K562 (cell line): Measurements from ENCODE around the gene TSC1. TPM values are rescaled to one million over a fixed set of nuclear protein-coding genes. Genes with fewer than 3 reads are reported as not detected.

Source experiments
- ATAC-seq: fragments of 200-7000 bp; cut with Tn5 transposase; 3 replicates; pipeline ENCODE4 v1.9.1; 2020; ENCODE audit warnings: moderate library complexity
- BruUV-seq: library from RNA; stranded (reverse); fragments of 400-500 nt; replicated peaks from 2 replicates; lab custom pipeline; 2021; lab: Mats Ljungman, UMichigan
- CTCF ChIA-PET: fragments of 300-600 bp; formaldehyde crosslinking; extraction: SDS; loops from one replicate; lab custom pipeline; 2021; ENCODE audit warnings: low intra/inter-chr PET ratio; lab: Yijun Ruan, JAX
- POLR2A ChIA-PET: fragments of 300-600, 350-650 bp; sonication (Branson Sonifier 250); formaldehyde crosslinking; extraction: SDS; loops from one replicate; lab custom pipeline; 2021; ENCODE audit warnings: antibody characterized with exemption, inconsistent platforms; lab: Yijun Ruan, JAX
- DNase-seq, 4 experiments: peaks; one replicate each; pipeline versions ENCODE4 v3.0.0 to v3.0.0-alpha.2; 2011 to 2018; ENCODE audit warnings: low spot score in 3 of 4, mixed read lengths in 3 of 4; ENCODE audit errors: extremely low read depth in 1 of 4
- FAIRE-seq: peaks from 2 replicates; lab custom pipeline; 2011; peaks lifted over from hg19 to GRCh38; lab: Jason Lieb, UNC
- H2AFZ ChIP-seq: 2 replicates; pipeline ENCODE4 v1.6.0; 2011; ENCODE audit warnings: low read depth, low read length, control low read depth, inconsistent platforms
- H3K27ac ChIP-seq: fragments of 200-600 bp; 3 replicates; pipeline ENCODE4 v1.8.0; 2011; ENCODE audit warnings: low read depth, mild to moderate bottlenecking, control low read depth, inconsistent platforms, low read length, moderate library complexity, mixed read lengths; ENCODE audit errors: extremely low read depth
- H3K27me3 ChIP-seq, 2 experiments: fragments of 300-600 bp in 1 of 2; 2 replicates in 1 of 2; 3 replicates in 1 of 2; pipeline versions ENCODE4 v1.6.0 to v1.8.0; 2011; ENCODE audit warnings: inconsistent platforms in 2 of 2, low read length in 2 of 2, mild to moderate bottlenecking in 1 of 2, mixed read lengths in 1 of 2, moderate library complexity in 1 of 2; ENCODE audit not compliant: control insufficient read depth in 2 of 2, insufficient read depth in 2 of 2
- H3K36me3 ChIP-seq: fragments of 300-600 bp; 3 replicates; pipeline ENCODE4 v1.8.0; 2011; ENCODE audit warnings: mild to moderate bottlenecking, low read length, inconsistent platforms; ENCODE audit not compliant: control insufficient read depth, insufficient read depth
- H3K4me1 ChIP-seq, 2 experiments: fragments of 200-600 bp in 1 of 2; replicated peaks in 1 of 2; 2 replicates in 1 of 2; 3 replicates in 1 of 2; pipeline versions ENCODE4 v1.5.1 to v1.8.0; 2011; ENCODE audit warnings: inconsistent platforms in 2 of 2, low read length in 2 of 2, mild to moderate bottlenecking in 1 of 2, mixed read lengths in 1 of 2, moderate library complexity in 1 of 2; ENCODE audit not compliant: control insufficient read depth in 2 of 2, insufficient read depth in 2 of 2
- H3K4me2 ChIP-seq: 2 replicates; pipeline ENCODE4 v1.6.1; 2011; ENCODE audit warnings: low read length, control low read depth, inconsistent platforms, mixed read lengths; ENCODE audit not compliant: insufficient read depth
- H3K4me3 ChIP-seq: fragments of 200-600 bp; sonication (generic), shearing (Covaris generic); 2 replicates; pipeline ENCODE4 v1.5.1; 2016; ENCODE audit warnings: control low read depth, inconsistent platforms
- H3K79me2 ChIP-seq: fragments of 200-600 bp; 3 replicates; pipeline ENCODE4 v1.8.0; 2011; ENCODE audit warnings: low read length, inconsistent platforms; ENCODE audit not compliant: control insufficient read depth, insufficient read depth
- H3K9ac ChIP-seq, 2 experiments: 2 replicates each; pipeline versions ENCODE4 v1.6.0 to v1.6.1; 2011; ENCODE audit warnings: low read depth in 2 of 2, low read length in 2 of 2, control low read depth in 1 of 2, inconsistent platforms in 1 of 2, mild to moderate bottlenecking in 1 of 2, mixed read lengths in 1 of 2; ENCODE audit not compliant: insufficient read depth in 1 of 2
- H3K9me1 ChIP-seq: one replicate; pipeline ENCODE4 v1.6.0; 2011; ENCODE audit warnings: inconsistent platforms, mild to moderate bottlenecking, low read length, moderate library complexity; ENCODE audit not compliant: control insufficient read depth, insufficient read depth
- H3K9me3 ChIP-seq: replicated peaks from 2 replicates; pipeline ENCODE4 v1.5.1; 2011; ENCODE audit warnings: low read depth, low read length, inconsistent platforms; ENCODE audit not compliant: control insufficient read depth, insufficient read depth
- H4K20me1 ChIP-seq: replicated peaks from 2 replicates; pipeline ENCODE4 v1.6.1; 2011; ENCODE audit warnings: low read length, inconsistent platforms, mixed read lengths; ENCODE audit not compliant: control insufficient read depth, insufficient read depth
- DNMT1 ChIP-seq: fragments of 450-650 bp; IDR thresholded peaks from 2 replicates; pipeline ENCODE4 v1.6.1; 2016; ENCODE audit warnings: antibody characterized with exemption, mild to moderate bottlenecking
- FOXP1 ChIP-seq: sonication (generic); formaldehyde crosslinking; IDR thresholded peaks from 2 replicates; pipeline ENCODE4 v1.8.0; 2022; ENCODE audit warnings: mild to moderate bottlenecking, missing genetic modification reagents
- HDAC3 ChIP-seq: fragments of 450-650 bp; IDR thresholded peaks from 2 replicates; pipeline ENCODE4 v1.6.1; 2018; ENCODE audit warnings: borderline replicate concordance, mild to moderate bottlenecking, moderate library complexity; ENCODE audit not compliant: partially characterized antibody
- HMG20A ChIP-seq: fragments of 450-650 bp; formaldehyde crosslinking; conservative IDR thresholded peaks from 2 replicates; pipeline ENCODE4 v1.4.0; 2020; ENCODE audit warnings: mild to moderate bottlenecking, mixed read lengths
- ID3 ChIP-seq, 2 experiments: fragments of 250-450 bp in 1 of 2; fragments of 450-650 bp in 1 of 2; sonication (Bioruptor Pico) in 1 of 2; IDR thresholded peaks; 2 replicates each; pipeline versions ENCODE4 v1.6.1 to v1.8.0; 2016 to 2021; ENCODE audit warnings: mild to moderate bottlenecking in 2 of 2, moderate library complexity in 2 of 2, missing compliant biosample characterization in 1 of 2, missing genetic modification characterization in 1 of 2
- MCM7 ChIP-seq, 2 experiments: fragments of 450-650 bp; IDR thresholded peaks; 2 replicates each; pipeline ENCODE4 v1.6.1; 2016 to 2018
- PATZ1 ChIP-seq: fragments of 250-450 bp; sonication (Bioruptor Pico); IDR thresholded peaks from 2 replicates; pipeline ENCODE4 v1.5.0; 2020; ENCODE audit warnings: mild to moderate bottlenecking, borderline replicate concordance
- RBBP5 ChIP-seq: fragments of 200-600 bp; sonication (generic); IDR thresholded peaks from 2 replicates; pipeline ENCODE4 v1.6.1; 2012; ENCODE audit warnings: borderline replicate concordance, mild to moderate bottlenecking, low read length, control low read depth, inconsistent platforms; ENCODE audit not compliant: insufficient read depth, poor library complexity, severe bottlenecking
- RFX7 ChIP-seq: fragments of 250-450 bp; sonication (Bioruptor Pico); IDR thresholded peaks from 2 replicates; pipeline ENCODE4 v1.5.1; 2021; ENCODE audit warnings: mild to moderate bottlenecking
- TAF1 ChIP-seq: IDR thresholded peaks from 2 replicates; pipeline ENCODE4 v1.6.1; 2011; ENCODE audit warnings: mild to moderate bottlenecking, low read length, moderate library complexity; ENCODE audit not compliant: insufficient read depth, control insufficient read depth, severe bottlenecking; ENCODE audit errors: extremely low read depth
- TFAP4 ChIP-seq: sonication (generic); formaldehyde crosslinking; IDR thresholded peaks from 2 replicates; pipeline ENCODE4 v1.8.0; 2022; ENCODE audit warnings: missing genetic modification reagents, mild to moderate bottlenecking, moderate library complexity, borderline replicate concordance
- USF2 ChIP-seq: sonication (generic); formaldehyde crosslinking; IDR thresholded peaks from 2 replicates; pipeline ENCODE4 v1.5.0; 2020; ENCODE audit warnings: missing genetic modification reagents
- ZNF253 ChIP-seq: fragments of 250-450 bp; sonication (Bioruptor Pico); conservative IDR thresholded peaks from 2 replicates; pipeline ENCODE4 v1.6.1; 2021; ENCODE audit warnings: mild to moderate bottlenecking
- ZNF764 ChIP-seq: fragments of 250-450 bp; sonication (Bioruptor Pico); IDR thresholded peaks from 2 replicates; pipeline ENCODE4 v1.4.0; 2020; ENCODE audit warnings: low read depth, mild to moderate bottlenecking, moderate library complexity
- WGBS: fragments of 100-300 bp; shearing (Covaris generic); methylation state at CpG from one replicate; pipeline ENCODE4 v1.1.6; 2016; ENCODE audit warnings: low coverage, mixed read lengths; ENCODE audit not compliant: insufficient coverage; ENCODE audit errors: missing lambda C conversion rate; 5-methylcytosine and 5-hydroxymethylcytosine counted together
- in situ Hi-C: fragments of 300-500 bp; cut with MboI; formaldehyde crosslinking; loops from 4 replicates; pipeline ENCODE4 v1.15.0; 2018; ENCODE audit warnings: inconsistent platforms, mixed read lengths
- intact Hi-C: fragments of 100-400 bp; cut with micrococcal nuclease; formaldehyde crosslinking; loops from 2 replicates; pipeline ENCODE4 v1.14.2; 2022
- polyA plus RNA-seq, 8 experiments: library from polyadenylated mRNA; depleted of rRNA in 4 of 8; stranded (reverse) in 5 of 8; unstranded in 3 of 8; fragments of >200 nt; fragmentation: Nextera tagmentation in 2 of 8; fragmentation: Illumina TruSeq in 1 of 8; extraction: Ambion mirVana in 2 of 8; extraction: Trizol in 1 of 8; gene quantifications; 2 replicates each; pipeline versions ENCODE4 v1.2.1 to v1.2.3, GENCODE V29; 2011 to 2014; ENCODE audit warnings: inconsistent platforms in 1 of 8, missing spikeins in 1 of 8
- total RNA-seq, 7 experiments: library from RNA; depleted of rRNA in 6 of 7; stranded (reverse); fragments of >200 nt in 6 of 7; fragmentation: Illumina TruSeq in 2 of 7; extraction: Trizol in 2 of 7; gene quantifications; 2 replicates each; pipeline versions ENCODE4 v1.2.1 to v1.2.3, GENCODE V29; 2011 to 2021; ENCODE audit warnings: low replicate concordance in 1 of 7

Gene TSC1
- total and polyA plus RNA-seq, 9 of the 15 experiments (the other 6 are each of a cell fraction or from before 2014, with no cell fraction given), result 6.9 to 37.6 (median 18.6) TPM

- Histone ChIP-seq H3K9ac (no peak overlapping the region), H3K36me3 (no peaks in the 10 kb centered on the region), H2AFZ (peak overlapping the region; percentile 38), H3K79me2 (no peaks in the 10 kb centered on the region), H3K4me3 (no peak overlapping the region), H3K27me3 (no peaks in the 10 kb centered on the region)
- TF ChIP-seq ID3 (CRISPR knock-in tag; IDR thresholded peaks at IDR 0.05) (no peak), ID3 (tag; IDR thresholded peaks at IDR 0.05) (no peak), USF2 (no peak), RBBP5 (no peak), PATZ1 (CRISPR knock-in tag) (no peak), TFAP4 (CRISPR knock-in tag) (no peak), ZNF253 (CRISPR knock-in tag) (no peak), TAF1 (no peak), DNMT1 (no peak), MCM7 (IDR thresholded peaks at IDR 0.05) (no peak), RFX7 (CRISPR knock-in tag) (no peak), HMG20A (CRISPR knock-in tag) (no peak), ZNF764 (CRISPR knock-in tag) (no peak), HDAC3 (no peak), FOXP1 (CRISPR knock-in tag) (no peak)
- TF ChIP-seq, all 486 proteins: peak for 0
- in situ Hi-C loops, result no loop called here
- no TSS peak for BruUV-seq
- ATAC-seq (no peak), DNase-seq (no peak), FAIRE-seq (no peak)
- 17% methylated on average over 6 of the region's 6 CpGs for WGBS
- Histone ChIP-seq H3K4me1 (no peaks in the 10 kb centered on the region), H3K9me3 (peaks cover 16% of the 10 kb centered on the region), H3K4me2 (no peak overlapping the region), H3K27ac (no peak overlapping the region), H4K20me1 (no peaks in the 10 kb centered on the region), H3K9me1 (no peaks in the 10 kb centered on the region)
- ChIA-PET POLR2A (no interaction called here), CTCF (no interaction called here)
- intact Hi-C loops, result no loop called here
Observed at GRCh38 chr9:132957805-132958204, 13.4 kb upstream of the TSC1 start.
